ENCODE measurements around the gene IGF1. TPM values are rescaled to one million over a fixed set of nuclear protein-coding genes. Genes with fewer than 3 reads are reported as not detected.

IGF1 gene
- polyA plus RNA-seq, 1 of the 3 experiments (the other 2 are of a cell fraction), result 0.07 TPM

GRCh38 chr12:102504871-102505270 is 24.5 kb upstream of the IGF1 start (continued):
- TF ChIP-seq POLR2AphosphoS5 (IDR thresholded peaks at IDR 0.05; ENCODE audit: low read depth, low read length), result no peak

GRCh38 chr12:102504280-102504679 is 23.9 kb upstream of the IGF1 start:
- Histone ChIP-seq H3K4me3 (ENCODE audit: low read depth in 2 of 2, low read length in 1 of 2) (no peak overlapping the region), H3K79me2 (ENCODE audit: insufficient read depth) (no peaks in the 10 kb centered on the region), H3K36me3 (replicated peaks in 1 of 2; ENCODE audit: control insufficient read depth in 1 of 2, insufficient read depth in 2 of 2, low read length in 1 of 2) (no peaks in the 10 kb centered on the region), H3K27me3 (ENCODE audit: insufficient read depth) (no peaks in the 10 kb centered on the region), H3K4me1 (ENCODE audit: control insufficient read depth in 1 of 2, insufficient read depth in 2 of 2, low read depth in 1 of 2, low read length in 1 of 2) (no peaks in the 10 kb centered on the region), H3K27ac (ENCODE audit: low read depth in 2 of 2, low read length in 1 of 2) (no peak overlapping the region), H3K9me2 (no peaks in the 10 kb centered on the region), H3K9me3 (no peaks in the 10 kb centered on the region), H4K20me1 (ENCODE audit: insufficient read depth) (no peaks in the 10 kb centered on the region), H2AFZ (ENCODE audit: low read depth) (no peak overlapping the region), H3F3A (replicated peaks; ENCODE audit: insufficient read depth) (no peaks in the 10 kb centered on the region), H3K9ac (no peak overlapping the region), H3K4me2 (no peak overlapping the region)
- 16% methylated on average over 2 of the region's 2 CpGs for WGBS (ENCODE audit: low lambda C conversion rate)
- no peak for TF ChIP-seq EP300 (IDR thresholded peaks at IDR 0.05; ENCODE audit: borderline replicate concordance in 1 of 2, low read depth in 1 of 2, low read length in 1 of 2)
- TF ChIP-seq CHD2 (IDR thresholded peaks at IDR 0.05; ENCODE audit: low read length, partially characterized antibody), result no peak
- TF ChIP-seq PBX3 (IDR thresholded peaks at IDR 0.05), result no peak
- TF ChIP-seq USF2 (IDR thresholded peaks at IDR 0.05; ENCODE audit: borderline replicate concordance, low read depth, low read length), result no peak
- no peak for TF ChIP-seq RXRA (IDR thresholded peaks at IDR 0.05; ENCODE audit: borderline replicate concordance, low read depth)
- no peak for TF ChIP-seq FOXM1 (IDR thresholded peaks at IDR 0.05; ENCODE audit: low read depth)
- TF ChIP-seq FOXJ3 (CRISPR knock-in tag; IDR thresholded peaks at IDR 0.05), result no peak
- no peak for DNase-seq
- ChIA-PET POLR2A (no interaction called here), CTCF (no interaction called here)

GRCh38 chr12:102503831-102504230 is 23.5 kb upstream of the IGF1 start:
- no peaks in the 10 kb centered on the region for H3F3A ChIP-seq (replicated peaks; ENCODE audit: insufficient read depth)
- 0% methylated on average over 1 of the region's 1 CpG for WGBS (ENCODE audit: low lambda C conversion rate)
- H3K4me1 ChIP-seq (ENCODE audit: control insufficient read depth in 1 of 2, insufficient read depth in 2 of 2, low read depth in 1 of 2, low read length in 1 of 2), result no peaks in the 10 kb centered on the region
- H3K9me3 ChIP-seq, result no peaks in the 10 kb centered on the region
- H3K4me2 ChIP-seq, result no peak overlapping the region
- TF ChIP-seq GATA2 (CRISPR knock-in tag; IDR thresholded peaks at IDR 0.05) (no peak), TAF1 (IDR thresholded peaks at IDR 0.05; ENCODE audit: borderline replicate concordance, low read depth, low read length) (no peak), MAX (IDR thresholded peaks at IDR 0.05; ENCODE audit: low read depth) (no peak), MXI1 (IDR thresholded peaks at IDR 0.05; ENCODE audit: low read depth, low read length) (no peak), MEF2A (IDR thresholded peaks at IDR 0.05; ENCODE audit: borderline replicate concordance, low read depth) (no peak), POLR2AphosphoS5 (IDR thresholded peaks at IDR 0.05; ENCODE audit: low read depth, low read length) (no peak), ZBTB33 (IDR thresholded peaks at IDR 0.05; ENCODE audit: borderline replicate concordance, low read depth) (no peak), RXRA (IDR thresholded peaks at IDR 0.05; ENCODE audit: borderline replicate concordance, low read depth) (no peak), EP300 (IDR thresholded peaks at IDR 0.05; ENCODE audit: borderline replicate concordance in 1 of 2, low read depth in 1 of 2, low read length in 1 of 2) (no peak), USF1 (IDR thresholded peaks at IDR 0.05; ENCODE audit: borderline replicate concordance, low read depth) (no peak), NFIC (IDR thresholded peaks at IDR 0.05; ENCODE audit: borderline replicate concordance) (no peak), FOSL2 (IDR thresholded peaks at IDR 0.05; ENCODE audit: borderline replicate concordance, low read depth) (no peak), FOXJ3 (CRISPR knock-in tag; IDR thresholded peaks at IDR 0.05) (no peak), CHD2 (IDR thresholded peaks at IDR 0.05; ENCODE audit: low read length, partially characterized antibody) (no peak), FOXM1 (IDR thresholded peaks at IDR 0.05; ENCODE audit: low read depth) (no peak), RCOR1 (IDR thresholded peaks at IDR 0.05; ENCODE audit: low read length) (no peak)
- no peaks in the 10 kb centered on the region for H3K79me2 ChIP-seq (ENCODE audit: insufficient read depth)
- no peaks in the 10 kb centered on the region for H3K9me2 ChIP-seq
- no peak overlapping the region for H3K9ac ChIP-seq
- ChIA-PET POLR2A (no interaction called here), CTCF (no interaction called here)
- H3K27me3 ChIP-seq (ENCODE audit: insufficient read depth), result no peaks in the 10 kb centered on the region
- H4K20me1 ChIP-seq (ENCODE audit: insufficient read depth), result no peaks in the 10 kb centered on the region
- no peaks in the 10 kb centered on the region for H3K36me3 ChIP-seq (replicated peaks in 1 of 2; ENCODE audit: control insufficient read depth in 1 of 2, insufficient read depth in 2 of 2, low read length in 1 of 2)
- no peak overlapping the region for H3K4me3 ChIP-seq (ENCODE audit: low read depth in 2 of 2, low read length in 1 of 2)
- no peak overlapping the region for H3K27ac ChIP-seq (ENCODE audit: low read depth in 2 of 2, low read length in 1 of 2)
- no peak overlapping the region for H2AFZ ChIP-seq (ENCODE audit: low read depth)
- DNase-seq, result no peak

All from SK-N-SH (cell line).